Measurements from ENCODE around the gene KMT2C.

Gene KMT2C

DNA sequence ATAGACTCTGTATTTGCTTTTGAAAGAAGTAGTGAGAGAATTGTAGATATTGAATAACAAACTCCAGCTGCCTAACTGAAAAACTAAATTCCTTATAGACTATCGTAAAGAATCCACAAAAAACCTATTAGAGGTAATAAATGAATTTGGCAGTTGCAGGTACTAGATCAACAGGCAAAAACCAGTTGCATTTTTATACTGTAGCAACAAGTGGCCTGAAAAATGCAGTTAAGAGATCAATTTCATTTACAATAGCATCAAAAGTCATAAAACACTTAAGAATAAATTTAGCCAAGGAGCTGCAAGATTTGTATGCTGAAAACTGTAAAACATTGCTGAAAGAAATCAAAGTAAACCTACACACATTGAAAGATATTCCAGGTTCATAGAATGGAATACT, 340.0 kb downstream of the KMT2C start:
- no peak for ATAC-seq (ENCODE audit: insufficient read depth, low read depth)
- Histone ChIP-seq H2AFZ (ENCODE audit: low read depth, low read length) (no peak overlapping the region), H3K27me3 (ENCODE audit: insufficient read depth, low read length, poor library complexity) (no peaks in the 10 kb centered on the region), H3K79me2 (ENCODE audit: insufficient read depth, low read length) (no peaks in the 10 kb centered on the region), H3K4me2 (ENCODE audit: insufficient read depth, low read length) (no peak overlapping the region), H3K27ac (ENCODE audit: low read length) (no peak overlapping the region), H3K36me3 (ENCODE audit: insufficient read depth, low read length) (no peaks in the 10 kb centered on the region), H3K9ac (ENCODE audit: low read depth, low read length) (no peak overlapping the region), H4K20me1 (ENCODE audit: insufficient read depth, low read length) (no peaks in the 10 kb centered on the region), H3K4me3 (ENCODE audit: low read depth in 1 of 2, low read length in 2 of 2) (no peak overlapping the region), H3K9me3 (ENCODE audit: insufficient read depth, low read length, severe bottlenecking) (no peaks in the 10 kb centered on the region), H3K4me1 (ENCODE audit: insufficient read depth, low read length) (no peaks in the 10 kb centered on the region)
- TF ChIP-seq, protein P1, sequence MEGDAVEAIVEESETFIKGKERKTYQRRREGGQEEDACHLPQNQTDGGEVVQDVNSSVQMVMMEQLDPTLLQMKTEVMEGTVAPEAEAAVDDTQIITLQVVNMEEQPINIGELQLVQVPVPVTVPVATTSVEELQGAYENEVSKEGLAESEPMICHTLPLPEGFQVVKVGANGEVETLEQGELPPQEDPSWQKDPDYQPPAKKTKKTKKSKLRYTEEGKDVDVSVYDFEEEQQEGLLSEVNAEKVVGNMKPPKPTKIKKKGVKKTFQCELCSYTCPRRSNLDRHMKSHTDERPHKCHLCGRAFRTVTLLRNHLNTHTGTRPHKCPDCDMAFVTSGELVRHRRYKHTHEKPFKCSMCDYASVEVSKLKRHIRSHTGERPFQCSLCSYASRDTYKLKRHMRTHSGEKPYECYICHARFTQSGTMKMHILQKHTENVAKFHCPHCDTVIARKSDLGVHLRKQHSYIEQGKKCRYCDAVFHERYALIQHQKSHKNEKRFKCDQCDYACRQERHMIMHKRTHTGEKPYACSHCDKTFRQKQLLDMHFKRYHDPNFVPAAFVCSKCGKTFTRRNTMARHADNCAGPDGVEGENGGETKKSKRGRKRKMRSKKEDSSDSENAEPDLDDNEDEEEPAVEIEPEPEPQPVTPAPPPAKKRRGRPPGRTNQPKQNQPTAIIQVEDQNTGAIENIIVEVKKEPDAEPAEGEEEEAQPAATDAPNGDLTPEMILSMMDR (IDR thresholded peaks at IDR 0.05; ENCODE audit: borderline replicate concordance, extremely low read depth, low read length, poor library complexity, severe bottlenecking), result no peak
- no peak for TF ChIP-seq EZH2 (IDR thresholded peaks at IDR 0.05; ENCODE audit: borderline replicate concordance, low read depth, low read length, severe bottlenecking)
- DNase-seq, result no peak

DNA sequence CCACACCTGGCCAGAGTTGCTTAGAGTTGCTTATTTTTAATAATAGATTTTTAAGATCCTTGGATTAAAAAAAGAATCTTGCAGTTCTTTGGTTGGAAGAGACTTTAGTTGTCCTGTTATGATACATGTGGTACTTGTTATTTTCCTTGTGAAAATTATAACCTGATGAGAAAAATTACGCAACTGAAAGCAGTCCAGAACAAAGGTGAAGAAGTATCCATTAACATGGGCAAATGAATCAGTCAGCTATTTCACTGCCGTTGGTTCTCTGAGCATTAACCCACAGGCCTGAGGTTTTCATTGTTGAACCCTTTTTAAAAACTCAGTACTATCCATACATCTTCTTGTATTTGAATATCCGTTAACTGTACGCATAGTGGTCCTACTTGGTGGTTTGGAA, 342.1 kb downstream of the KMT2C start:
- H3K4me2 ChIP-seq (ENCODE audit: insufficient read depth, low read length), result no peak overlapping the region
- no peak overlapping the region for H2AFZ ChIP-seq (ENCODE audit: low read depth, low read length)

DNA sequence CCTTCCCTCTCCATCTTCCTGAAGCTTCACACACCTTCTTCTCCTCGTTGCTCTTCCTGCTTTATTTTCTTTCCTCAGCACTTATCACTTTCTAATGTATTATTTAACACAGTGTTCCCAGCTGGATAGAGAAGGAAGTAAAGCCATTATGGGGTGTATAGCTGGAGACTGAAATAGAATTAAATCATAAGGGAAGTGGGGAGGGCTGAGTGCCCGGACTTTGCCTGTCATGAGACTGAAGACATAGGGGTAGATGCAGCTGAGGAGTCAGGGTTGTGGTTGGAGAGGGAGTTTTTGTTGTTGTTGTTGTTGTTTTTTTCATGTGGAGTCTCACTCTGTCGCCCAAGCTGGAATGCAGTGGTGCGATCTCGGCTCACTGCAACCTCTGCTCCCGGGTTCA, 345.1 kb downstream of the KMT2C start:
- no peak for ATAC-seq (ENCODE audit: insufficient read depth, low read depth)
- no peak overlapping the region for H3K4me3 ChIP-seq (ENCODE audit: low read depth in 1 of 2, low read length in 2 of 2)
- TF ChIP-seq, protein P1 (IDR thresholded peaks at IDR 0.05; ENCODE audit: borderline replicate concordance, extremely low read depth, low read length, poor library complexity, severe bottlenecking), result no peak
- no peak for TF ChIP-seq EZH2 (IDR thresholded peaks at IDR 0.05; ENCODE audit: borderline replicate concordance, low read depth, low read length, severe bottlenecking)
- H3K9ac ChIP-seq (ENCODE audit: low read depth, low read length), result no peak overlapping the region
- no peak overlapping the region for H3K4me2 ChIP-seq (ENCODE audit: insufficient read depth, low read length)
- H3K4me1 ChIP-seq (ENCODE audit: insufficient read depth, low read length), result no peaks in the 10 kb centered on the region
- H4K20me1 ChIP-seq (ENCODE audit: insufficient read depth, low read length), result no peaks in the 10 kb centered on the region
- no peaks in the 10 kb centered on the region for H3K79me2 ChIP-seq (ENCODE audit: insufficient read depth, low read length)
- no peak for DNase-seq
- H3K27me3 ChIP-seq (ENCODE audit: insufficient read depth, low read length, poor library complexity), result no peaks in the 10 kb centered on the region
- H3K36me3 ChIP-seq (ENCODE audit: insufficient read depth, low read length), result no peaks in the 10 kb centered on the region
- H2AFZ ChIP-seq (ENCODE audit: low read depth, low read length), result no peak overlapping the region
- no peak overlapping the region for H3K27ac ChIP-seq (ENCODE audit: low read length)
- peaks cover 5% of the 10 kb centered on the region for H3K9me3 ChIP-seq (ENCODE audit: insufficient read depth, low read length, severe bottlenecking)

More for the DNA sequence above, 342.1 kb downstream of the KMT2C start:
- TF ChIP-seq, protein P1 (IDR thresholded peaks at IDR 0.05; ENCODE audit: borderline replicate concordance, extremely low read depth, low read length, poor library complexity, severe bottlenecking), result no peak
- TF ChIP-seq EZH2 (IDR thresholded peaks at IDR 0.05; ENCODE audit: borderline replicate concordance, low read depth, low read length, severe bottlenecking), result no peak
- Histone ChIP-seq H3K4me3 (ENCODE audit: low read depth in 1 of 2, low read length in 2 of 2) (no peak overlapping the region), H3K9me3 (ENCODE audit: insufficient read depth, low read length, severe bottlenecking) (peaks cover 5% of the 10 kb centered on the region), H3K9ac (ENCODE audit: low read depth, low read length) (no peak overlapping the region), H3K27me3 (ENCODE audit: insufficient read depth, low read length, poor library complexity) (no peaks in the 10 kb centered on the region), H3K27ac (ENCODE audit: low read length) (no peak overlapping the region), H3K79me2 (ENCODE audit: insufficient read depth, low read length) (no peaks in the 10 kb centered on the region), H4K20me1 (ENCODE audit: insufficient read depth, low read length) (no peaks in the 10 kb centered on the region), H3K36me3 (ENCODE audit: insufficient read depth, low read length) (no peaks in the 10 kb centered on the region), H3K4me1 (ENCODE audit: insufficient read depth, low read length) (no peaks in the 10 kb centered on the region)
- DNase-seq (no peak), ATAC-seq (ENCODE audit: insufficient read depth, low read depth) (no peak)

DNA sequence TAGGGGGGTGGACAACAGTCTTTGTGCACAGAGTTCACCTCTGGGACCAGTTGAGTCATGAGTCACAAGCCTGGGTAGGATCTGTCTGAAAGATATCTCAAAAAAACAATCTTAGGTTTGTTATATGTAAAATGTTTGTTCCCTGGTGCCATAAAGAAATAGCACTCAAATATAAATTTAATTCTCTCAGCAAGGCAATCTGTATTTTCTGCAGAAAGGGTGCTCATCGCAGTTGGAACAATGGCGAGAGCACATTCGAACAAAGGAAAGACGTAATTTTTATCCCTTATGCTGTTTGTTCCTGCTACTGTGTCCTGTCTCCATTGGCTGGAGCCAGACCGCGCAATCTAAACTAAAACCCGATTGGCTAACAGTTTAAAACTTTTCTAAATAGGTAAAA, 346.6 kb downstream of the KMT2C start:
- ATAC-seq (ENCODE audit: insufficient read depth, low read depth), result no peak
- H3K79me2 ChIP-seq (ENCODE audit: insufficient read depth, low read length), result no peaks in the 10 kb centered on the region

More for the DNA sequence above, 346.6 kb downstream of the KMT2C start:
- H3K27ac ChIP-seq (ENCODE audit: low read length), result no peak overlapping the region
- H3K4me3 ChIP-seq (ENCODE audit: low read depth in 1 of 2, low read length in 2 of 2), result no peak overlapping the region
- no peak overlapping the region for H3K9ac ChIP-seq (ENCODE audit: low read depth, low read length)
- H3K36me3 ChIP-seq (ENCODE audit: insufficient read depth, low read length), result no peaks in the 10 kb centered on the region
- H3K27me3 ChIP-seq (ENCODE audit: insufficient read depth, low read length, poor library complexity), result peaks cover 6% of the 10 kb centered on the region
- H3K4me2 ChIP-seq (ENCODE audit: insufficient read depth, low read length), result no peak overlapping the region
- H4K20me1 ChIP-seq (ENCODE audit: insufficient read depth, low read length), result no peaks in the 10 kb centered on the region
- no peak for TF ChIP-seq EZH2 (IDR thresholded peaks at IDR 0.05; ENCODE audit: borderline replicate concordance, low read depth, low read length, severe bottlenecking)
- H3K4me1 ChIP-seq (ENCODE audit: insufficient read depth, low read length), result no peaks in the 10 kb centered on the region
- H2AFZ ChIP-seq (ENCODE audit: low read depth, low read length), result no peak overlapping the region
- DNase-seq, result no peak
- H3K9me3 ChIP-seq (ENCODE audit: insufficient read depth, low read length, severe bottlenecking), result peaks cover 5% of the 10 kb centered on the region

Data from DND-41 (cell line).